K562 treated with DMSO at 1 percent for 24 hours (cell line): Measurements from ENCODE around the gene GPR137. TPM values are rescaled to one million over a fixed set of nuclear protein-coding genes. Genes with fewer than 3 reads are reported as not detected.

Experiments
- total RNA-seq: library from RNA; unstranded; fragments of 300-600 nt; gene quantifications from 2 replicates; pipeline ENCODE4 v1.2.3, GENCODE V29; 2022; ENCODE audit warnings: low read depth; ENCODE audit not compliant: insufficient read depth

Gene GPR137
- 72.8 and 80.0 TPM in 2 replicates for total RNA-seq

GRCh38 chr11:64284962-64285884 lies at the start of gene GPR137:
TSS of gene GPR137 (plus strand) at chr11:64285848. CDS start at chr11:64286525, 677 bp downstream.

GRCh38 chr11:64240435-64241240 lies 45.0 kb upstream of the GPR137 start, which contains the start of gene FKBP2:
TSS of gene FKBP2 (plus strand) at chr11:64241095. CDS start at chr11:64242388, 1,293 bp downstream.

GRCh38 chr11:64246871-64247728 lies 38.5 kb upstream of the GPR137 start, which contains the start of gene PPP1R14B:
TSS of gene PPP1R14B (minus strand) at chr11:64246943. CDS start at chr11:64246673, 270 bp downstream.

GRCh38 chr11:64251016-64251752 lies 34.5 kb upstream of the GPR137 start, which contains the start of gene PLCB3:
TSS of gene PLCB3 (plus strand) at chr11:64251530. CDS start at chr11:64251650, 120 bp downstream.

GRCh38 chr11:64284048-64284961 lies 1.3 kb upstream of the GPR137 start, which contains the start of gene BAD:
TSS of gene BAD (minus strand) at chr11:64284665. CDS start at chr11:64284368, 297 bp downstream.

GRCh38 chr11:64291262-64291751 lies 5.7 kb downstream of the GPR137 start, which contains the start of gene KCNK4:
TSS of gene KCNK4 (plus strand) at chr11:64291302. CDS start at chr11:64293019, 1,717 bp downstream.

GRCh38 chr11:64299847-64300648 lies 14.4 kb downstream of the GPR137 start, which contains the start of gene CATSPERZ:
TSS of gene CATSPERZ (plus strand) at chr11:64300358. CDS start at chr11:64300411, 53 bp downstream.

GRCh38 chr11:64305075-64305690 lies 19.5 kb downstream of the GPR137 start, which contains the start of gene ESRRA:
TSS of gene ESRRA (plus strand) at chr11:64305524. CDS start at chr11:64307180, 1,656 bp downstream.

GRCh38 chr11:64317325-64317960 lies 31.8 kb downstream of the GPR137 start, which contains the start of gene TRMT112:
TSS of gene TRMT112 (minus strand) at chr11:64317559. CDS start at chr11:64317526, 33 bp downstream.

GRCh38 chr11:64317961-64318765 lies 32.5 kb downstream of the GPR137 start, which contains the start of gene PRDX5:
TSS of gene PRDX5 (plus strand) at chr11:64318121. CDS start at chr11:64318216, 95 bp downstream.

Other genes with a start within 250 kb of the GPR137 start
- gene FLRT1, start 249.9 kb upstream of the GPR137 start, total RNA-seq: 0.39 and 0.42 TPM in 2 replicates
- gene MACROD1, start 119.7 kb upstream of the GPR137 start, total RNA-seq: 74.0 and 92.1 TPM in 2 replicates
- 258 and 264 TPM in 2 replicates for gene STIP1, start 99.7 kb upstream of the GPR137 start, total RNA-seq
- gene FERMT3, start 79.1 kb upstream of the GPR137 start, total RNA-seq: 99.5 and 134 TPM in 2 replicates
- gene TRPT1, start 59.7 kb upstream of the GPR137 start, total RNA-seq: 72.1 and 77.0 TPM in 2 replicates
- gene NUDT22, start 59.6 kb upstream of the GPR137 start, total RNA-seq: 101 and 111 TPM in 2 replicates
- gene DNAJC4, start 55.3 kb upstream of the GPR137 start, total RNA-seq: 89.8 and 99.8 TPM in 2 replicates
- 94.9 and 104 TPM in 2 replicates for gene VEGFB, start 51.3 kb upstream of the GPR137 start, total RNA-seq
- 137 and 160 TPM in 2 replicates for gene FKBP2, start 44.8 kb upstream of the GPR137 start, total RNA-seq
- 132 and 144 TPM in 2 replicates for gene PPP1R14B, start 38.9 kb upstream of the GPR137 start, total RNA-seq
- gene PLCB3, start 34.3 kb upstream of the GPR137 start, total RNA-seq: 31.5 and 33.2 TPM in 2 replicates
- 91.4 and 115 TPM in 2 replicates for gene BAD, start 1.2 kb upstream of the GPR137 start, total RNA-seq
- not detected in 2 replicates for gene KCNK4, start 5.5 kb downstream of the GPR137 start, total RNA-seq
- gene CATSPERZ, start 14.5 kb downstream of the GPR137 start, total RNA-seq: 1.5 and 3.7 TPM in 2 replicates
- gene ESRRA, start 19.7 kb downstream of the GPR137 start, total RNA-seq: 92.4 and 101 TPM in 2 replicates
- gene TRMT112, start 31.7 kb downstream of the GPR137 start, total RNA-seq: 362 and 373 TPM in 2 replicates
- 542 and 543 TPM in 2 replicates for gene PRDX5, start 32.3 kb downstream of the GPR137 start, total RNA-seq
- 16.6 and 17.1 TPM in 2 replicates for gene CCDC88B, start 54.4 kb downstream of the GPR137 start, total RNA-seq
- gene RPS6KA4, start 73.3 kb downstream of the GPR137 start, total RNA-seq: 30.9 and 35.9 TPM in 2 replicates